ENCODE measurements around the gene CBX2.

DNA sequence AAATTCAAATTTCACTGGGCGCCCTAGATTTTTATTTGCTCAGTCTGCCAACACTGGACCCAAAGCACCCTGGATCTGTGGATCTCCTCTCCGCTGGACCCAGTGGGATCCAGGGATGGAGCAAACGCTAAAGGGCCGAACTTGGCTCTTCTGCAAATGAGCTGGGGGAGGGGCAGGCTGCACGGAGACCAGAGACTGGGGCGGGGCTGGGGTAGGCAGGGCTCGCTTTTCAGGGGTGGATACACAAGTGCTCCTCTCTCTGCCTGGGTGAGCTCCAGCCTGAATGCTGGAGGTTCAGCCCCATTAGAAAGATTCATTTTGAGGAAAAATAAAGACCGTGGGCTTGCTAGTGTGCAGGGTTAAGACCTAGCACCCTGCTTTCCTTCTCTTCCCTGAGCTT is 52.4 kb downstream of the CBX2 start:
- TF ChIP-seq, protein P1, sequence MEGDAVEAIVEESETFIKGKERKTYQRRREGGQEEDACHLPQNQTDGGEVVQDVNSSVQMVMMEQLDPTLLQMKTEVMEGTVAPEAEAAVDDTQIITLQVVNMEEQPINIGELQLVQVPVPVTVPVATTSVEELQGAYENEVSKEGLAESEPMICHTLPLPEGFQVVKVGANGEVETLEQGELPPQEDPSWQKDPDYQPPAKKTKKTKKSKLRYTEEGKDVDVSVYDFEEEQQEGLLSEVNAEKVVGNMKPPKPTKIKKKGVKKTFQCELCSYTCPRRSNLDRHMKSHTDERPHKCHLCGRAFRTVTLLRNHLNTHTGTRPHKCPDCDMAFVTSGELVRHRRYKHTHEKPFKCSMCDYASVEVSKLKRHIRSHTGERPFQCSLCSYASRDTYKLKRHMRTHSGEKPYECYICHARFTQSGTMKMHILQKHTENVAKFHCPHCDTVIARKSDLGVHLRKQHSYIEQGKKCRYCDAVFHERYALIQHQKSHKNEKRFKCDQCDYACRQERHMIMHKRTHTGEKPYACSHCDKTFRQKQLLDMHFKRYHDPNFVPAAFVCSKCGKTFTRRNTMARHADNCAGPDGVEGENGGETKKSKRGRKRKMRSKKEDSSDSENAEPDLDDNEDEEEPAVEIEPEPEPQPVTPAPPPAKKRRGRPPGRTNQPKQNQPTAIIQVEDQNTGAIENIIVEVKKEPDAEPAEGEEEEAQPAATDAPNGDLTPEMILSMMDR (IDR thresholded peaks at IDR 0.05) = no peak
- no peak for TF ChIP-seq POLR2A (IDR thresholded peaks at IDR 0.05)
